Retinal pigment epithelial cell (primary cell): ENCODE measurements around the gene DUXB.

Experiments used
- DNase-seq: peaks from one replicate; pipeline ENCODE4 v3.0.0-alpha.2; 2010; ENCODE audit warnings: low read depth
- H3K4me3 ChIP-seq: 2 replicates; pipeline ENCODE4 v1.5.1; 2011; ENCODE audit warnings: mild to moderate bottlenecking, low read length, control low read depth, moderate library complexity
- TF ChIP-seq, protein P1 (sequence below): conservative IDR thresholded peaks from 2 replicates; pipeline ENCODE4 v1.5.1; 2011; ENCODE audit warnings: low read depth, low read length, control low read depth, inconsistent platforms

The DUXB gene, protein sequence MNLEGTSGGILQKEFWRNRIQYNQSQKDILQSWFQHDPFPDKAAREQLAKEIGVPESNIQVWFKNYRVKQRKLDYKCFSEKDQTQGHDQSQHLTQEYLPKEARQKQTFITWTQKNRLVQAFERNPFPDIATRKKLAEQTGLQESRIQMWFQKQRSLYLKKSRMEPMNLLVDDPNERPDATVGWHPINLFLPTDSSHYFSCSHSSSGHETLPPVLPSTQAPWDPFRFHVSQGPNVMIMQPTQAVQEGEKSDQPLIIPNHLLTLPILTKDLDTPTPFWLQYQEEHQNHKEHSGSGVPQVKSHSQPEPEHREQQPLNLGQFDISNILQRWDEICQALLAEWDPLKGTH

DNA sequence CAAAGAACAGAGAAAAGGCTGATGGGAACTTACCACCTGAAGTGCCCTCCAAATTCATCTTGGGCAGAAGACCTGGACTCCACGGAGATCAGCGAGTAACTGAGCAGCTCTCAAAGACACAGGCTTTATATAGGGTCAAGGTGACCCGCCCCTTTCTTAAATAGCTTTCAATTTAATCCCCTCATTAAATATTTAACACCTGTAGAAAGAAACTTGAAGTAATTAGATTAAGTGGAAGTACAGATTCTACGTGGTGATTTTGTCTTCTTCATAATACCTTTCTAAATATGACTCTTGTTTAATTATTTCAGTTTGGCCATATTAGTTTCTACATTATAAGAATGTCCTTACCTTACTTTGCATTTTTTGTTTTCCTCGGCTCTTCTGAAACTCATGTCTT is at the start of gene DUXB:
Gene DUXB (minus strand): TSS at position 101 of the 400 bp plus-strand sequence. CDS start 43 bp downstream, at position 58.
- DNase-seq: no peak
- no peak within 1 kb of the TSS for H3K4me3 ChIP-seq
- TF ChIP-seq, protein P1, sequence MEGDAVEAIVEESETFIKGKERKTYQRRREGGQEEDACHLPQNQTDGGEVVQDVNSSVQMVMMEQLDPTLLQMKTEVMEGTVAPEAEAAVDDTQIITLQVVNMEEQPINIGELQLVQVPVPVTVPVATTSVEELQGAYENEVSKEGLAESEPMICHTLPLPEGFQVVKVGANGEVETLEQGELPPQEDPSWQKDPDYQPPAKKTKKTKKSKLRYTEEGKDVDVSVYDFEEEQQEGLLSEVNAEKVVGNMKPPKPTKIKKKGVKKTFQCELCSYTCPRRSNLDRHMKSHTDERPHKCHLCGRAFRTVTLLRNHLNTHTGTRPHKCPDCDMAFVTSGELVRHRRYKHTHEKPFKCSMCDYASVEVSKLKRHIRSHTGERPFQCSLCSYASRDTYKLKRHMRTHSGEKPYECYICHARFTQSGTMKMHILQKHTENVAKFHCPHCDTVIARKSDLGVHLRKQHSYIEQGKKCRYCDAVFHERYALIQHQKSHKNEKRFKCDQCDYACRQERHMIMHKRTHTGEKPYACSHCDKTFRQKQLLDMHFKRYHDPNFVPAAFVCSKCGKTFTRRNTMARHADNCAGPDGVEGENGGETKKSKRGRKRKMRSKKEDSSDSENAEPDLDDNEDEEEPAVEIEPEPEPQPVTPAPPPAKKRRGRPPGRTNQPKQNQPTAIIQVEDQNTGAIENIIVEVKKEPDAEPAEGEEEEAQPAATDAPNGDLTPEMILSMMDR: no peak

DNA sequence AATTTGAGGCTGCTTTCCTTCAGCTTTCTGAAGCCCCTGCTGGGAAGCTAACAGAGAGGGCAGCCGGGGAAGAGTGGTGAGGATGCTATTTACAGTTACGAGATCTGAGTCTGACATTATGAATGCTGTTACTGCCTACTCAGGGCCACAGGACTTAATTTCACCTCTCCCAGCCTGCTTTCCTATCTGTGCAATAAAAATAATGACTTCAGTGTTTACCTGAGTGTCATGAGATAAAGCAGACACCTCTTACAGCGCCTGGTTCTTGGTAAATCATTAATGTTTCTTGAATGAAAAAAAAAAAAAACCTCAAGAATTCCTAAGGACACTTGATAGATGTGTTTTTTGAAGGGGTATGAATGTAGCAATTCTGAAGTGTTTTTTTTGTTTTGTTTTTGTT is 49.3 kb upstream of the DUXB start:
- no peak overlapping the region for H3K4me3 ChIP-seq
- DNase-seq: no peak
- TF ChIP-seq, protein P1: no peak

DNA sequence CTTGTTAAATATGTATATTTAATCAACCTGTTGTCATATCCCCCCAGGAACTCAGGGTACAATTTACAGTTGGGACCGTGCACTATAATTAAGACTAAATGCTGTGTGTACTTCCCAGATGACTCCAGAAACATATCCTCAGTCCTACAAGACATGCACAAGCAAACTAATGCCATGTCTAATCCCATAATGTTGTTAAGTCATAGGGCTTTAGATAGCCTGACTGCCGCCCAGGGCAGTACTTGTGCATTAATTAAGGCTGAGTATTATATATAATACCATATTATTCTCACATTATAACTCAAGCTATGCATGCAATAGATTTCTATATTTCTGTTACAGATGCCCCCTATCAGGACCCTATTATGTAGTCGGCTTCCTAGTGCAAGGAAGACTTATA is 45.1 kb upstream of the DUXB start:
- H3K4me3 ChIP-seq: no peak overlapping the region
- TF ChIP-seq, protein P1: no peak
- DNase-seq: no peak

DNA sequence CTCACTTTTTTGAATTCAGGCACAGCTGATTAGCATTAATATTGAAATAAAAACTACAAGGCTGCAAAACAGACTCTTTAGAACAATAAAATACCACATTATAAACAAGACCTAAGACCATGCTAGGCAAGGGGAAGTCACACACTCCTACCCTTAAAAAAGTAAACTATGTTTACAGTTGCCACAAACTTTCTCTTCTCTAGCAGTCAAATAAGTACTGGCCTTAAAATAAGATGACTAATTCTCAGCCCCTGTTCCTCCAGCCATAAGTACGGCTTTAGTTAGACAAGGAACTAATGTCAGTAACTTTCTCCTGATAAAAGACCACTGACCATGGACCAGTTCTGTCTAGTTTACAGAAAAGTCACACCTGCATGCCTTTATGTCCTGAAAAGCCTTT is 44.6 kb upstream of the DUXB start:
- TF ChIP-seq, protein P1: no peak
- DNase-seq: no peak

DNA sequence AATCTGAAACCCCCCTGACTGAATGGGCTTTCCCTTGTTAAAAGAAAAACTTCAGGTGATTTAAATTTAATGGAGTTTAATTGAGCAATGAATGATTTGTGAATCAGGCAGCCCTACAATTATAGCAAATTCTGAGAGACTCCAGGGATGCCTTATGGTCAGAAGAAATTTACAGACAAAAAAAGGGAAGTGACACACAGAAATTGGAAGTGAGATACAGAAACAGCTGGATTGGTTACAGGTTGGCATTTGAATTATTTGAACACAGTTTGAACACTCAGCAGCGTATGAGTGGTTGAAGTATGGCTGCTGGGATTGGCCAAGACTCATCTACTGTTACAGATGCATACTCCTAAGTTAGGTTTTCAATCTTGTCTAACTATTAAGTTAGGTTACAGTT is 44.0 kb upstream of the DUXB start:
- no peak overlapping the region for H3K4me3 ChIP-seq
- no peak for DNase-seq
- TF ChIP-seq, protein P1: no peak

More for the DNA sequence above, 44.6 kb upstream of the DUXB start:
- no peak overlapping the region for H3K4me3 ChIP-seq

DNA sequence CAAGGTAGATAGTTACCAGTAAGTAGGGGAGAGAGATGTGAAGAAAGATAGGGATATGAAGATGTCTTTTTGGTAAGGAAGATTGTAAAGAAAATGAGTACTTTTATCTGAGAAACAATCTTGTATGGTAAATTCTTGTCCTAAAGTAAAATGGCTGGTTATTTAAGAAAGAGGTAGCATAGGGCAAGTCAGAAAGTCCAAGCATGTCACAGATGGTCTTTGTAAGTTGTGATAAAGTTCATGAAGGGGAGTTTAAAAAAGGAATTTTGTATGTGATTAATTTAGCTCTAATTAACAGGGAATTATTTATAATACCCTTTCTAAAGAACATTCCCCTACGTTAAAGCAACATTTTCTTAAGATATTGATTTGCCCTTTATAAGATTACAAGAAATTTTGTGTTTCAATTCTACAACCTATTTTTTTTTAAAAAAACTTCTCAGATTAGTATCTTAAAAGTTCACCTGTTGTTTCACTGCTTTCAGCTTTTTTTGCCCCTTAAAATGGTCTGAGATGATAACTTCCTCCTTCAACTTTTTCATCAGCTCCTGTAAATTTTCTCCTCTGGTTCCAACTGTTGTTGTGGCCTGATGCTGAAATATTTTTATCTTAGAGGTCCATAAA is 41.3 kb upstream of the DUXB start:
- no peak overlapping the region for H3K4me3 ChIP-seq
- TF ChIP-seq, protein P1: no peak
- DNase-seq: no peak
